Right forelimb (tissue), 1 donor: Measurements from ENCODE around the gene PRSS57.
"Not testable (repeated sequence)": the region's sequence is repeated elsewhere in the genome, so short reads cannot be mapped to it uniquely, and the experiment has no call there.

Source experiments
- DNase-seq: peaks from one replicate; pipeline ENCODE4 v3.0.0-alpha.2; 2018

The PRSS57 gene

GRCh38 chr19:666985-667573, 28.2 kb downstream of the PRSS57 start:
- not testable (repeated sequence) for DNase-seq

GRCh38 chr19:664913-665443, 30.3 kb downstream of the PRSS57 start:
- peak; percentile 89 for DNase-seq

GRCh38 chr19:663682-664117, 31.6 kb downstream of the PRSS57 start:
- DNase-seq: no peak

- peak; percentile 99 for DNase-seq
Observed at GRCh38 chr19:662962-663681, 32.1 kb downstream of the PRSS57 start, which contains the start of gene RNF126. RNF126 (minus strand) TSS chr19:663214; CDS start chr19:663121, 93 bp downstream.

- no peak for DNase-seq
Observed at GRCh38 chr19:662207-662961, 32.9 kb downstream of the PRSS57 start.

- no peak for DNase-seq
Observed at GRCh38 chr19:661427-662196, 33.6 kb downstream of the PRSS57 start.

- no peak for DNase-seq
Observed at GRCh38 chr19:660793-661426, 34.3 kb downstream of the PRSS57 start.

- no peak for DNase-seq
Observed at GRCh38 chr19:658916-659839, 36.1 kb downstream of the PRSS57 start.

- no peak for DNase-seq
Observed at GRCh38 chr19:658059-658839, 37.0 kb downstream of the PRSS57 start.

GRCh38 chr19:657611-658010, 37.6 kb downstream of the PRSS57 start:
- no peak for DNase-seq

GRCh38 chr19:656751-657559, 38.3 kb downstream of the PRSS57 start:
- DNase-seq: no peak

- no peak for DNase-seq
Observed at GRCh38 chr19:655691-656090, 39.6 kb downstream of the PRSS57 start.

- no peak for DNase-seq
Observed at GRCh38 chr19:653425-653824, 41.8 kb downstream of the PRSS57 start.

GRCh38 chr19:652467-653389, 42.5 kb downstream of the PRSS57 start:
- no peak for DNase-seq

- no peak for DNase-seq
Observed at GRCh38 chr19:651991-652390, 43.3 kb downstream of the PRSS57 start.

GRCh38 chr19:651114-651818, 44.0 kb downstream of the PRSS57 start:
- DNase-seq: no peak

- DNase-seq: no peak
Observed at GRCh38 chr19:650121-650520, 45.1 kb downstream of the PRSS57 start.
